Activated CD4-positive, alpha-beta memory T cell treated with anti-CD3 and anti-CD28 coated beads for 36 hours (primary cell): ENCODE results near the gene SNX27. TPM values are rescaled to one million over a fixed set of nuclear protein-coding genes. Genes with fewer than 3 reads are reported as not detected.

Experiments used
- CTCF ChIA-PET: fragments of 350-600 bp; sonication (Branson Sonifier 250); formaldehyde crosslinking; loops from one replicate; lab custom pipeline; 2021; ENCODE audit warnings: antibody characterized with exemption, inconsistent platforms; lab: Charles Lee
- POLR2A ChIA-PET: fragments of 350-600 bp; sonication (Branson Sonifier 250); formaldehyde crosslinking; loops from one replicate; lab custom pipeline; 2021; ENCODE audit warnings: antibody characterized with exemption; lab: Charles Lee
- DNase-seq: peaks from one replicate; pipeline ENCODE4 v3.0.0-alpha.2; 2020
- H3K27ac Mint-ChIP-seq: one replicate; pipeline ENCODE4 v1.8.0; 2021; ENCODE audit warnings: mixed read lengths
- H3K27me3 Mint-ChIP-seq: one replicate; pipeline ENCODE4 v1.8.0; 2021; ENCODE audit warnings: mixed read lengths
- H3K36me3 Mint-ChIP-seq: one replicate; pipeline ENCODE4 v1.8.0; 2021; ENCODE audit warnings: mixed read lengths
- H3K4me1 Mint-ChIP-seq: one replicate; pipeline ENCODE4 v1.8.0; 2021; ENCODE audit warnings: low read depth, mixed read lengths
- H3K4me3 Mint-ChIP-seq: one replicate; pipeline ENCODE4 v1.8.0; 2021; ENCODE audit warnings: mild to moderate bottlenecking, mixed read lengths
- H3K9me3 Mint-ChIP-seq: one replicate; pipeline ENCODE4 v1.8.0; 2021; ENCODE audit warnings: mixed read lengths
- intact Hi-C: fragments of 100-400 bp; cut with micrococcal nuclease; formaldehyde crosslinking; loops from one replicate; pipeline ENCODE4 v1.15.1; 2023
- total RNA-seq, 2 experiments: library from RNA; stranded (reverse); gene quantifications; one replicate each; pipeline ENCODE4 v1.2.3, GENCODE V29; 2021

Gene SNX27
- total RNA-seq, 2 experiments from 2014 or later, result 27.1 to 30.7 TPM

DNA sequence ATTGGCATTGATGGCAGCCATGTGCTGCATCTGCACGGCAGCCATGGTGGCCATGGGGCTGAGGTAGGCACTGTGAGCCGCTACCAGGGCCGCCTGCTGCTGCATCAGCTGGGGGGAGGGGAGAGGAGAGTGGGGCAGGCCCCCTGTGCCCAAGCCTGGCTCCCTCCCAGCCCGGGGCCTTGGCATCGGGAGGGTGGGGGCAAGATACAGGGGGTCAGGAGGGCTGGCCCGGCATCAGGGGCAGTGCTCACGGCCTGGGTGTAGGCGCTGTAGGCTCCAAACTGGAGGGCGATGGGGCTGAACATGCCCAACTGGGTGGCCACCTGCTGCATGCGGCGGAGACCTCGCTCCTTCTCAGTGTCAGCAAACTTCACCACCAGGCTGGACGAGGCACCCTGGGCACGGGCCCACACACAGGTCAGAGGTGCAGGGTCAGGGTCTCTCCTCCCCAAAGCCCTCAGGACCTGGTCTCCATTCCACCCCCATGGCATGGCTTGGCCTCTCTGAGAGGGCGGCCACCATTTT lies 95.8 kb downstream of the SNX27 start:
- Mint-ChIP-seq H3K36me3 (no peaks in the 10 kb centered on the region), H3K9me3 (no peaks in the 10 kb centered on the region), H3K4me3 (no peak overlapping the region), H3K27ac (no peak overlapping the region), H3K27me3 (no peaks in the 10 kb centered on the region), H3K4me1 (peaks cover 5% of the 10 kb centered on the region)
- CTCF ChIA-PET, result no interaction called here
- DNase-seq, result no peak
- POLR2A ChIA-PET, result no interaction called here
- intact Hi-C loops, result no loop called here

DNA sequence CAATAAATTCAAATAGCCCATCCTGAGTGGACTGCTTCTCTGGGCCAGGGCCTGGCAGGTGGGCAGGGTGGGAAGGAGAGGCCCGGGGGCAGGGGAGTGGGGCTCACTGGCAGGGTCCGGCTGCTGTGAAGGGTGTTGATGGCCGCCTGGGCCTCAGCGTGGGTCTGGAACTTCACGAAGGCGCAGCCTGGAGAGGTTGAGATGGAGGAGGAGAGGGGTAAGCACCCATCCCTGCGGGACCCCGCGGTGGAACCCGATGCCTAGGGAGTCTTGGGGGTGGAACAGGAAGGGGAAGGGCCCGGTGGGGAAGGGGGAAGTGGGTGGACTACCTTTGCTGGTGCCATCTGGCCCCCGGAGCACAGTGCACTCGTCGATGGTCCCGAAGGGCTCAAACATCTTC lies 97.0 kb downstream of the SNX27 start:
- Mint-ChIP-seq H3K4me3 (no peak overlapping the region), H3K4me1 (peaks cover 5% of the 10 kb centered on the region), H3K36me3 (no peaks in the 10 kb centered on the region), H3K27ac (no peak overlapping the region), H3K9me3 (no peaks in the 10 kb centered on the region), H3K27me3 (peaks cover 2% of the 10 kb centered on the region)
- ChIA-PET CTCF (no interaction called here), POLR2A (no interaction called here)
- intact Hi-C loops, result no loop called here
- no peak for DNase-seq

DNA sequence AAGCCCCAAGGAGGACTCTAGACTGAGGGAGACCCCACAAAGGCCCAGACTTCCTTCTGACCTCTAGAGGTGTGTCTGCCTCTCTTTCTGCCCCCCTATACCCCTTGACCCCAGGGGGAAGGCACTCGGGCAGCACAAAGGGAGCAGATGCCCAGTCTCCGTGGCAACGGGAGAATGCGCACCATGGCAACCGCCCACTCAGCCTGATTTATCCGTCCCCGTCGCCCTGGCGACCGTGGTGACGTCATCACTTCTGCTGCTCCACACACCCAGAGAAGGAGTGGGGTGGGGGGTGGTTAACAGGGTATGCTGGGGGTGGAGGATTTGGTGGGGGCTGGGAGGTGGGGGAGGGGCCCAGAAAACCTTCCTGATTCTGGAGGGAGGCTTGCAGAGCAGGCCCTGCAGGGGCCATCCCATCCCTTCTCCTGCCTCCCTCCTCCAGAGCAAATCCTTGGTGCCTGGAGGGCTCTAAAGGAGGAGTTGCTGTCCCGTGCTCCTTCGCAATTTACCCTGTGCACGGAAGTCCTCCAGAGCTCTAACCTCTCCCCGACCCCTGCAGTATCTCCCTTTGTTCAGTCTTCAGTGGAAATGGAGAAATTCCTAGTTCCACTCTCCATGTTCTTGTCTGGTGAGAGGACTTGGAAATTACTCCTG lies 98.5 kb downstream of the SNX27 start:
- H3K9me3 Mint-ChIP-seq, result no peaks in the 10 kb centered on the region
- intact Hi-C loops, result no loop called here
- H3K4me1 Mint-ChIP-seq, result peaks cover 5% of the 10 kb centered on the region
- no peak overlapping the region for H3K27ac Mint-ChIP-seq
- POLR2A ChIA-PET, result no interaction called here
- H3K4me3 Mint-ChIP-seq, result no peak overlapping the region
- H3K36me3 Mint-ChIP-seq, result no peaks in the 10 kb centered on the region
- CTCF ChIA-PET, result interaction anchor here (0.8 kb wide), 1 partner anchor 116 kb away, joined by 3 read pairs; no protein-coding TSS in a partner anchor
- DNase-seq, result peak; percentile 59
- H3K27me3 Mint-ChIP-seq, result peaks cover 13% of the 10 kb centered on the region

DNA sequence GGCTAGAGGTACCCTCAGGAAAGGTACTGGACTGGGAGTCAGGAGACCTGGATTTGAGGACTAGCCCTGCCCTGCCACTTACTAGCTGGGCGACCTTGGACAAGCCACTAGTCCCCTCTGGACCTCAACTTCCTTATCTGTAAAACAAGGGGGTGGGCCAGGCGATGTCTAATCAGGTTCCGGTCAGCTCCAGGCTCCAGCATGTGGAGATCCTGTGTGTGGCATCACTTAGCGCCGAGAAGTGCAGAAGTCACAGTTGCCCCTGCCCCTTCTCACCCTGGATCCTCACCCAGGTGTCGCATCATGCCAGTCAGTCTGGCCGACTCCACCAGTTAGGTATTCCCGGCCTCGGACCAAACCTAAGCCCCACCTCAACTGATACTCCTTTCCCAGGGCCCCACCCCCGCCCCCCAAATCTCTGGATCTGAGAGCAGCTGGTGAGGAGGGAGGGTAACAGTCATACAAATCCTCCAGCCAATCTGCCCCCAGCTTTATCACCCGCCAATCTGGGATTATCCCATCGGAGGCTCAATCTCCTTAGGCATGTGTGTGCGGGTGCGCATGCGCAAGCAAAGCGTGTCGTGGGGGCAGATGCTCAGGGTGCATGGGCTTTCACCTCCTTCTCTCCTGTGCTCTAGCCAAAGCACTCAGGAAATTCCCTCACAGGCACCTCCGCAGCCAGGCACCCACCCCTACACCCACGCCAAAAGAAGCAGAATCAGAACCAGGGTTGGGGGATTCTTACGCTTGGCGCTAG lies 99.4 kb downstream of the SNX27 start:
- intact Hi-C loops, result no loop called here

DNA sequence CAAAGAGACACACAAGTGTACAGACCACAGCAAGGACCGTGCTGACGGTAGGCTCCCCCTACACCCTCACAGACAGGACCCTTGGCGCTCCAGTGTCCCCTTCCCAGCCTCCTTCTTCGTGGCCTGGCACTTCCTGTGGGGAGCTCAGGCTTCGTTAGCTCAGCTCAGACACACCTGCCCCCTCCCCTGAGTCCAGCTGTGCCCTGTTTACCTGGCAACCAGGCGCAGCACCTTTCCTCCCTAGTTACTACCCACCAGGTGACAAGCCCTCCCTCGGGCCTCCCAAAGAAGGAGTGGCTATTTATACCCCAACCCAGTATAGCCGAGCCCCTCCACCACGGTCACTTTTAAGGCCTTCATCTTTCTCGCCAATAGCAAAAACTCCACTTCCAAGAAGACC lies 100.1 kb downstream of the SNX27 start:
- ChIA-PET CTCF (no interaction called here), POLR2A (no interaction called here)
- Mint-ChIP-seq H3K9me3 (no peaks in the 10 kb centered on the region), H3K4me3 (no peak overlapping the region), H3K36me3 (no peaks in the 10 kb centered on the region), H3K4me1 (peaks cover 6% of the 10 kb centered on the region), H3K27ac (no peak overlapping the region), H3K27me3 (peaks cover 25% of the 10 kb centered on the region)
- no peak for DNase-seq
- intact Hi-C loops, result no loop called here

More for the DNA sequence above, 99.4 kb downstream of the SNX27 start:
- ChIA-PET POLR2A (no interaction called here), CTCF (interaction anchor here (0.8 kb wide), 1 partner anchor 117 kb away, joined by 3 read pairs; no protein-coding TSS in a partner anchor)
- no peak overlapping the region for H3K27ac Mint-ChIP-seq
- no peaks in the 10 kb centered on the region for H3K9me3 Mint-ChIP-seq
- no peaks in the 10 kb centered on the region for H3K36me3 Mint-ChIP-seq
- H3K27me3 Mint-ChIP-seq, result peaks cover 22% of the 10 kb centered on the region
- peaks cover 7% of the 10 kb centered on the region for H3K4me1 Mint-ChIP-seq
- no peak for DNase-seq
- H3K4me3 Mint-ChIP-seq, result no peak overlapping the region

DNA sequence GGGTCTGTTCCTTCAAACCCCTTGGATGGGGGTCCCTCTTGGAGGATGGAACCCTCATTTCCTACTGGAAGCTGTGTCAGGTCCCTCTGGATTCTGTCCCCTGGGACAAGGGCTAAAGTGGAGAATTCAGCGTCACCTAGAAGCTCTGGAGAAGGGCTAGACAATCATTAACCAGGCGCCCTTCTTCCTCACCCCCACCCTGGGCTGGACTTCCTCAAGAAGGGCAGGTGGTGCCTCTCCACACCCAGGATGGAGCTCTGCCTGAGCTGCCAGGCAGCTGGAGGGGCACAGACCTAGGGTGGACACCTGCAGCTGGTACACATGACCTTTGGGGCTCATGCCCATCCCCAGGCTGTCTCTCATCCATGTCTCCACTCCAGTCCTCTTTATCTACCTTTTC lies 101.2 kb downstream of the SNX27 start:
- H3K27ac Mint-ChIP-seq, result no peak overlapping the region
- ChIA-PET CTCF (interaction anchor here (1.3 kb wide), 1 partner anchor 119 kb away, joined by 4 read pairs; no protein-coding TSS in a partner anchor), POLR2A (no interaction called here)
- DNase-seq, result no peak
- H3K4me3 Mint-ChIP-seq, result no peak overlapping the region
- peaks cover 35% of the 10 kb centered on the region for H3K27me3 Mint-ChIP-seq
- H3K4me1 Mint-ChIP-seq, result peaks cover 10% of the 10 kb centered on the region
- intact Hi-C loops, result no loop called here
- no peaks in the 10 kb centered on the region for H3K9me3 Mint-ChIP-seq
- no peaks in the 10 kb centered on the region for H3K36me3 Mint-ChIP-seq

DNA sequence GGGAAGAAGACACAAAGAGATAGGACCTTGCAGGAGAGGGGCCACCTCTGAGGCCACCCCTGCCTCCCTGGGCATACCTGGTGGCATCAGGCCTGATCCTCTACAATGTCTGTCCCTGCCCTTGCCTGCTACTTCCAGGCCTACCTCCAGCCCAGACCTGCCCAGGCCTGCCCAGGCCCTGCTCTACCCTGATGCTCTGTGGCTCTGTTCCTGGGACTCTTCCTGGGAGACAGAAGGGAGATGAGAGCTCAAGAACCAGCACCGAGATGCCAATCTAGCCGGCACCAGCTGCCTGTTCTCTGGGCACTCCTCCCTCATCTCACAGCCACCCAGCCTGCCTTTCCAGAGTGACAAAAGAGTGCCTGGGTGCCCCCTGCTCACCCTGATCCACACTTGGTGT lies 102.0 kb downstream of the SNX27 start:
- no peaks in the 10 kb centered on the region for H3K9me3 Mint-ChIP-seq
- intact Hi-C loops, result no loop called here
- H3K27ac Mint-ChIP-seq, result no peak overlapping the region
- peaks cover 10% of the 10 kb centered on the region for H3K4me1 Mint-ChIP-seq
- H3K4me3 Mint-ChIP-seq, result no peak overlapping the region
- ChIA-PET CTCF (no interaction called here), POLR2A (no interaction called here)
- H3K36me3 Mint-ChIP-seq, result no peaks in the 10 kb centered on the region
- H3K27me3 Mint-ChIP-seq, result peaks cover 41% of the 10 kb centered on the region
- no peak for DNase-seq

DNA sequence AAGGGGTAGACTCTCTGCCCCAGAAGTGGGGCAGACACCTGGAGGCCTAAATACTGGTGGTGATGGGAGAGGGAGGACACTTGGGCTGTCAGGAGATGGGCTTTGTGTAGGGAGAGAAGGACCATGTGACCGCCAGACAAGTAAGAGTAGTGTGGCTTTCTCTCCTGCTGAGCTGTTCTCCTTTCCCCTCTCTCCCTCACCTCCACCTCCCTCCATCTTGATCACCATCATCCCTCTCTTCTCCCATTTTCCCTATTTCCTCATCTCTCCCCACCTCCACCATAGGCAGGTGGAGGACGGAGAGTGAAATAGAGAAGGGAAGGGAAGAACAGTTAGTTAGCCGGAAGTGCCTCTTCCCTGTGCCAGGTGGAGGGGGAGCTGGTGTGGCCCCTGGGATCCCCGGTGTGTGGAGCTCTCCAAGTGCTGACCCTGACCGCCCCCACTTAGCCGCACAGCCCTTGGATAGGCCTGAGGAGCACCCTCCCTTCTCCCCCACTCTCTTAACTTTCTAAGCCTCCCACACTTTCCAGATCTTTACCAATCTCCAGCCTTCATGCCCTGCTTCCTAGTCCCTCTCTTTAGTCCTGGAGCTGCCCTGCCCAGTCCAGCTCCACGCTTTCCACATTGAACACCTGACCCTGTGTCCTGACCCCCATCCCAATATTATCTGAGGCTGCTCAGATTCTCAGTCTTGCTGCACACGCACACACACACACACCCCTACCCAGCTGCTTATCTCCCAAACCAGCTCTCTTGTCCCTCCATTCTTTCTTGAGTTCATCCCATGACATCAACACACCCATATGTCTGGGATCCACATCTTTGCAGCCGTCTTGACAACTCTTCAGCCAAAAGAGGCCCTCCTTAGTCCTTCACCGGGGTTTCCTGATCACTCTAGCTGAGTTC lies 103.2 kb downstream of the SNX27 start:
- no peak overlapping the region for H3K27ac Mint-ChIP-seq
- H3K27me3 Mint-ChIP-seq, result peaks cover 48% of the 10 kb centered on the region
- CTCF ChIA-PET, result interaction anchor here (0.7 kb wide), 1 partner anchor 121 kb away, joined by 3 read pairs; no protein-coding TSS in a partner anchor
- H3K4me3 Mint-ChIP-seq, result no peak overlapping the region
- H3K4me1 Mint-ChIP-seq, result peaks cover 11% of the 10 kb centered on the region
- POLR2A ChIA-PET, result no interaction called here
- intact Hi-C loops, result no loop called here
- H3K9me3 Mint-ChIP-seq, result no peaks in the 10 kb centered on the region
- no peak for DNase-seq
- H3K36me3 Mint-ChIP-seq, result no peaks in the 10 kb centered on the region

DNA sequence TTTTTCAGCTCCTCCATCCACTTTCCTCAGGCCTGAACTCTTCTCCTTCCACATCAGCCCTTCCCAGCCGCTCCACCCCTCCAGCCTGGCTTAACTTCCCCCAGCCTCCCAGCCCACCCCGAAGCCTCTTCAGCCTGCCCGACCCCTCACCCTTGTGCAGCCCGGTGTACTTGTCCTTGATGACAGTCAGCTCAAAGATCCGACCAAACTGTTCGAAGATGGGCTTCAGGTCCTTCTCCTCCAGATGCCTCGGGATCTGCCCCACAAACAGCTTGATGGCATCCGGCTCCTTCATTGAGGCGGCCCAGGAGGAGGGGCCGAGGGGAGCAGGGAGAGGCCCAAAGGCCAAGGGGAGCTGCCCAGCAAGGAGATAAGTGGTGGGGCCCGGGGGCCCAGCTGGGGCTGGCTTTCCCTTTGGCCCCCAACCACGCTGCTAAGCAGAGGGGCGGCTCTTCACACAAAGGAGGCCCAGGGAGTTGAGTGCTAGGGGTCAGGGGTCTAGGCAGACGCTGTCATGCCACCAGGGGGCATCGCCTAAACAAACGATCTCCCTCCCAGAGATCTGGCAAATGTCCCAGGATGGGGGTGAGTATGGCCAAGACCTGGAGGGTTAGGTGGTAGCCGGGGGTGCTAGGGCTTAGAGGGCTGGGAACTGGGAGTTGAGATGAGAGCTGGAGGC lies 104.0 kb downstream of the SNX27 start:
- peak; percentile 17 for DNase-seq
- Mint-ChIP-seq H3K27me3 (peaks cover 55% of the 10 kb centered on the region), H3K4me3 (no peak overlapping the region), H3K9me3 (no peaks in the 10 kb centered on the region), H3K36me3 (no peaks in the 10 kb centered on the region), H3K4me1 (peaks cover 18% of the 10 kb centered on the region), H3K27ac (no peak overlapping the region)
- intact Hi-C loops, result no loop called here
- POLR2A ChIA-PET, result no interaction called here
- CTCF ChIA-PET, result interaction anchor here (0.7 to 1.0 kb wide), 2 partner anchors 121 to 286 kb away, joined by 3 read pairs; no protein-coding TSS in a partner anchor

DNA sequence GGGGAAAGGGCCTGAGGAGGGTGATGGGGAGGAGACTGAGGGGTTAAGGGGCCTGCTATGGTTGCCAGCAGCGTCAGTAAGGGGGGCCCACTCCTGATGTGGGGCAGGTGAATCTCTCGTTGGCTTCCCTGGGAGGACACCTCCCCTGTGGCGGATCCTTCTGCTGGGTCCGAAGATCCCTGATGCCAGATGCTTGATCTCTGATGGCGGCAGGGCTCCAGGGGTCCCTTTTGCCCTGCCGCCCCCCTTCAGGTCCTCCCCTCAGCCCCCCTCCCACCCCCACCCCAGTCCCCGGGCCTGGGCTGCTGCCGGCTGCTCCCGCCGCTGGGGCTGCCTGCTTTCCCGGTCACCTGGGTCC lies 104.5 kb downstream of the SNX27 start:
- peaks cover 20% of the 10 kb centered on the region for H3K4me1 Mint-ChIP-seq
- ChIA-PET POLR2A (no interaction called here), CTCF (interaction anchor here (1.0 kb wide), 1 partner anchor 285 kb away, joined by 3 read pairs; no protein-coding TSS in a partner anchor)
- no peaks in the 10 kb centered on the region for H3K36me3 Mint-ChIP-seq
- intact Hi-C loops, result no loop called here
- H3K4me3 Mint-ChIP-seq, result no peak overlapping the region
- no peaks in the 10 kb centered on the region for H3K9me3 Mint-ChIP-seq
- no peak overlapping the region for H3K27ac Mint-ChIP-seq
- peaks cover 55% of the 10 kb centered on the region for H3K27me3 Mint-ChIP-seq
- no peak for DNase-seq

DNA sequence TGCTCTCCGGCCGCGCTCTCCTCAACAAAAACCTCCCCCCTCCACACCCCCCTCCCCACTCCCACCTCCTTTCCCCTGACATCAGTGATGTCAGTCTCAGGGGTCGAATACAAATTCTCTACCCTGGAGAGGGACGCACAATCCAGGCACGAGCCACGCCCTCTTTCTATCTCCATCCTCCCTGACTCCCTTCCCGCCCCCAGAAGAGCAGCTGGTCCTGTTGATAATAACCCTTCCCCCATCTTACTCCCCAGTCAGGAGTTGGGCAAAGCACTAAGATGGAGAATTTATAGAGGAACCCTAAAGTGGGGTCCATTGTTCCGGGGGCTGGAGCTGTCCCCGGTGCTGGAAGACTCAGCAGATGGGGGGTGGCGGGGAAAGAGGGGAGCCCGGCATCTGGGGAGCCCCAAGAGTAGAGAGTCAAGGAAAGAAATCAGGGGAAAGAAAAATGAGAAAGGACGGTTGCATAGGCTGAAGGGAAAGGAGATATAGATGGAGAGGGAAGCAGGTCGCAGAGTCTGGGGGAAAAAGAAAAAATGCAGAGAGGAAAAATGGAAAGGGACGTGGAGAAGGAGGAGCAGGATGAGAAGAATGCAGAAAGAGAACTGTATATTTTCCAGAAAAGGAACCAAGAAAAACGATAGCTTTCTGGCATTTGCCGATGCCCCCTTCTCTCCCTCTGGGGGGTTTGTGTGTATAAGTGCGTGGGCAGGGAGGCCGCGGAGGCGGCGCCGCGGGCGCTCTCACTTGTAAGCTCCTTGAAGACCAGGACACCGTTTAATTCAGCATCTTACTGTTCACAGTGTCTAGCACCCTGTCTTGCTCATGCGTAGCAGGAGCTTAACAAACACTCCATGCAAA lies 105.2 kb downstream of the SNX27 start, which contains the start of gene CELF3:
CELF3 (minus strand) TSS at position 33 of the 861 bp plus-strand sequence. CDS start 783 bp downstream, outside the sequence.
- no peaks in the 10 kb centered on the region for H3K9me3 Mint-ChIP-seq
- ChIA-PET CTCF (interaction anchor here (1.0 kb wide), 1 partner anchor 284 kb away, joined by 3 read pairs; no protein-coding TSS in a partner anchor), POLR2A (no interaction called here)
- no peaks in the 10 kb centered on the region for H3K36me3 Mint-ChIP-seq
- H3K27ac Mint-ChIP-seq, result no peak within 1 kb of the TSS
- DNase-seq, result peak; percentile 30
- intact Hi-C loops, result no loop called here
- peaks cover 55% of the 10 kb centered on the region for H3K27me3 Mint-ChIP-seq
- H3K4me1 Mint-ChIP-seq, result peaks cover 25% of the 10 kb centered on the region
- H3K4me3 Mint-ChIP-seq, result no peak within 1 kb of the TSS
